ENCODE data around the gene CHTOP.

DNA sequence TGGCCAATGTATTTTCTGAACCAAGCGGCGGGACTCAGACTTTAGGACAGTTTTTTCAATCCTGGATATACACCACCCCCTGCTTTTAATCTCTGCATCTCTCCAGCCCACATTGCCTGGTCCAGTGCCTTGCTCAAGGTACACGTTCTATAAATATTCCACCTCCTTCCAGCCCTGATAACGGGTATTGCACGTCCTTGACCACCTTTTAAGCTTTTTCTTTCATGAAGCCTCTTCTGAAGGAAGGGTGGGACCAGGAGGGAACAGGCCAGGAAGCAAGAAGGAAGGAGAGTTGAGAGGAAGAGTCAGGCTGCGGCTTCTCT, 24.3 kb upstream of the CHTOP start:
- TF ChIP-seq, protein P1, sequence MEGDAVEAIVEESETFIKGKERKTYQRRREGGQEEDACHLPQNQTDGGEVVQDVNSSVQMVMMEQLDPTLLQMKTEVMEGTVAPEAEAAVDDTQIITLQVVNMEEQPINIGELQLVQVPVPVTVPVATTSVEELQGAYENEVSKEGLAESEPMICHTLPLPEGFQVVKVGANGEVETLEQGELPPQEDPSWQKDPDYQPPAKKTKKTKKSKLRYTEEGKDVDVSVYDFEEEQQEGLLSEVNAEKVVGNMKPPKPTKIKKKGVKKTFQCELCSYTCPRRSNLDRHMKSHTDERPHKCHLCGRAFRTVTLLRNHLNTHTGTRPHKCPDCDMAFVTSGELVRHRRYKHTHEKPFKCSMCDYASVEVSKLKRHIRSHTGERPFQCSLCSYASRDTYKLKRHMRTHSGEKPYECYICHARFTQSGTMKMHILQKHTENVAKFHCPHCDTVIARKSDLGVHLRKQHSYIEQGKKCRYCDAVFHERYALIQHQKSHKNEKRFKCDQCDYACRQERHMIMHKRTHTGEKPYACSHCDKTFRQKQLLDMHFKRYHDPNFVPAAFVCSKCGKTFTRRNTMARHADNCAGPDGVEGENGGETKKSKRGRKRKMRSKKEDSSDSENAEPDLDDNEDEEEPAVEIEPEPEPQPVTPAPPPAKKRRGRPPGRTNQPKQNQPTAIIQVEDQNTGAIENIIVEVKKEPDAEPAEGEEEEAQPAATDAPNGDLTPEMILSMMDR (IDR thresholded peaks at IDR 0.05), result no peak
- no peak for TF ChIP-seq POLR2A (IDR thresholded peaks at IDR 0.05)

All from heart left ventricle (tissue), 13 donors.